Mammary epithelial cell (primary cell): ENCODE results near the gene SRGAP1.

Experiments used
- CTCF ChIP-seq, 2 donors: IDR thresholded peaks in 1 of 2; conservative IDR thresholded peaks in 1 of 2; 2 replicates each; pipeline ENCODE4 v1.5.1; 2011 to 2012; ENCODE audit warnings: inconsistent platforms in 2 of 2, low read length in 2 of 2, mild to moderate bottlenecking in 2 of 2, control low read depth in 1 of 2, low read depth in 1 of 2; ENCODE audit not compliant: insufficient read depth in 1 of 2; ENCODE audit errors: extremely low read depth in 1 of 2
- EZH2 ChIP-seq: IDR thresholded peaks from 2 replicates; pipeline ENCODE4 v1.6.1; 2012; ENCODE audit warnings: low read length, inconsistent platforms, borderline replicate concordance

DNA sequence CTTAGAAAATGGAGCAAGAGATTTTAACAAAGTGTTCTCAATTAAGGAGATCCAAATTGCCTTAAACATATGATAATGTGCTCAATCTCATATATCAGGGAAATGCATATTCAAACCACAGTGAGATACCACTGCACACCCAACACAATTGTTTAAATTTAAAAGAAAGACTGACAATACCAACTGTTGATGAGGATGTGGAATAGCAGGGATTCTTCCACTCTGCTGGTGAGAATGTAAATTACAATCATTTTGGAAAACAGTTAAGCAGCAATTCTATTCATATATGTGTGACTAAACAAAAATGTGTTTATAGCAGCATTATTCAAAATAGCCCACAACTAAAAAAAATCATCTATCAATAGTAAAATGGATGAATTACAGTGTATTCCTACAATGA is 233.4 kb downstream of the SRGAP1 start:
- TF ChIP-seq CTCF (conservative IDR thresholded peaks at IDR 0.05 in 1 of 2, IDR thresholded peaks at IDR 0.05 in 1 of 2; ENCODE audit: extremely low read depth in 1 of 2, insufficient read depth in 1 of 2, low read depth in 1 of 2, low read length in 2 of 2) = peak; percentile 46 to 50
- no peak for TF ChIP-seq EZH2
